Hematopoietic multipotent progenitor cell treated with erythropoietin and hydrocortisone succinate and interleukin-3 and kit ligand, for 8 days (in vitro differentiated cells): ENCODE results near the gene CCDC141.

Experiments
- DNase-seq: peaks from one replicate; pipeline ENCODE4 v3.0.0-alpha.2; 2015

Gene CCDC141

GRCh38 chr2:178824181-178824580 is 225.8 kb downstream of the CCDC141 start:
- DNase-seq = no peak

GRCh38 chr2:178819992-178820391 is 229.9 kb downstream of the CCDC141 start:
- DNase-seq = no peak

- DNase-seq = no peak
Measured at GRCh38 chr2:178819147-178819875, 230.6 kb downstream of the CCDC141 start.

- DNase-seq = no peak
Measured at GRCh38 chr2:178811901-178812300, 238.0 kb downstream of the CCDC141 start.

GRCh38 chr2:178811045-178811444 is 238.9 kb downstream of the CCDC141 start:
- DNase-seq = no peak

- DNase-seq = no peak
Measured at GRCh38 chr2:178810422-178810821, 239.5 kb downstream of the CCDC141 start.

GRCh38 chr2:178807227-178808008 is 242.5 kb downstream of the CCDC141 start, which contains the start of gene TTN:
TTN (minus strand) TSS chr2:178807423; CDS start chr2:178804642, 2,781 bp downstream.
- no peak for DNase-seq

- DNase-seq = no peak
Measured at GRCh38 chr2:178806543-178806942, 243.4 kb downstream of the CCDC141 start.

- DNase-seq = no peak
Measured at GRCh38 chr2:178805457-178805856, 244.5 kb downstream of the CCDC141 start.

- DNase-seq = peak; percentile 17
Measured at GRCh38 chr2:178804791-178805190, 245.1 kb downstream of the CCDC141 start.

- DNase-seq = no peak
Measured at GRCh38 chr2:178800510-178800909, 249.4 kb downstream of the CCDC141 start.

GRCh38 chr2:178799305-178799704 is 250.6 kb downstream of the CCDC141 start:
- DNase-seq = no peak

- peak; percentile 40 for DNase-seq
Measured at GRCh38 chr2:178796079-178796677, 253.8 kb downstream of the CCDC141 start.

- no peak for DNase-seq
Measured at GRCh38 chr2:178787934-178788333, 262.0 kb downstream of the CCDC141 start.

GRCh38 chr2:178787155-178787554 is 262.8 kb downstream of the CCDC141 start:
- DNase-seq = no peak

- no peak for DNase-seq
Measured at GRCh38 chr2:178783889-178784288, 266.0 kb downstream of the CCDC141 start.

- DNase-seq = no peak
Measured at GRCh38 chr2:178782236-178782635, 267.7 kb downstream of the CCDC141 start.
